GM12878 (cell line): ENCODE measurements around the gene C1RL. TPM values are rescaled to one million over a fixed set of nuclear protein-coding genes. Genes with fewer than 3 reads are reported as not detected.

Source experiments
- ATAC-seq: fragments of 200-7000 bp; cut with Tn5 transposase; 3 replicates; pipeline ENCODE4 v1.9.1; 2020; ENCODE audit warnings: mild to moderate bottlenecking, moderate library complexity
- BruUV-seq: library from RNA; stranded (reverse); fragments of 400-500 nt; replicated peaks from 2 replicates; lab custom pipeline; 2021; lab: Mats Ljungman, UMichigan
- CTCF ChIA-PET: fragments of 300-600 bp; sonication (Branson Sonifier 250); formaldehyde crosslinking; extraction: SDS; loops from one replicate; lab custom pipeline; 2021; ENCODE audit warnings: inconsistent platforms; lab: Yijun Ruan, JAX
- POLR2A ChIA-PET: fragments of 350-600 bp; formaldehyde crosslinking; extraction: SDS; loops from one replicate; lab custom pipeline; 2021; ENCODE audit warnings: inconsistent platforms; lab: Charles Lee
- RAD21 ChIA-PET: fragments of 300-600 bp; sonication (Branson Sonifier 250); formaldehyde crosslinking; loops from one replicate; lab custom pipeline; 2023; ENCODE audit warnings: antibody characterized with exemption; ENCODE audit not compliant: unreplicated experiment; lab: Charles Lee
- SMC1A ChIA-PET: fragments of 300-600 bp; sonication (Branson Sonifier 250); formaldehyde crosslinking; loops from one replicate; lab custom pipeline; 2023; ENCODE audit not compliant: unreplicated experiment, uncharacterized antibody; lab: Charles Lee
- DNase-seq: peaks from one replicate; pipeline ENCODE4 v3.0.0-alpha.2; 2011; ENCODE audit warnings: low read depth, low spot score
- FAIRE-seq: peaks from 3 replicates; lab custom pipeline; 2011; peaks lifted over from hg19 to GRCh38; lab: Jason Lieb, UNC
- H2AFZ ChIP-seq: 2 replicates; pipeline ENCODE4 v1.6.0; 2011; ENCODE audit warnings: low read depth, low read length, control low read depth; ENCODE audit not compliant: control insufficient read depth
- H3K27ac ChIP-seq: 2 replicates; pipeline ENCODE4 v1.5.1; 2011; ENCODE audit warnings: control low read depth; ENCODE audit not compliant: control insufficient read depth, insufficient read depth
- H3K27me3 ChIP-seq, 2 experiments: replicated peaks in 1 of 2; 2 replicates each; pipeline versions ENCODE4 v1.6.0 to v1.6.1; 2011; ENCODE audit warnings: low read length in 1 of 2; ENCODE audit not compliant: control insufficient read depth in 2 of 2, insufficient read depth in 2 of 2
- H3K36me3 ChIP-seq, 2 experiments: 2 replicates each; pipeline ENCODE4 v1.5.1; 2011; ENCODE audit warnings: low read length in 1 of 2; ENCODE audit not compliant: control insufficient read depth in 2 of 2, insufficient read depth in 2 of 2
- H3K4me1 ChIP-seq: 2 replicates; pipeline ENCODE4 v1.6.1; 2011; ENCODE audit warnings: mild to moderate bottlenecking, low read length, moderate library complexity, mixed read lengths; ENCODE audit not compliant: control insufficient read depth, insufficient read depth
- H3K4me2 ChIP-seq: 2 replicates; pipeline ENCODE4 v1.6.0; 2011; ENCODE audit warnings: control low read depth; ENCODE audit not compliant: control insufficient read depth, insufficient read depth
- H3K4me3 ChIP-seq: fragments of 200-600 bp; sonication (generic); 2 replicates; pipeline ENCODE4 v1.5.1; 2016
- H3K79me2 ChIP-seq: 2 replicates; pipeline ENCODE4 v1.6.0; 2011; ENCODE audit warnings: low read length; ENCODE audit not compliant: control insufficient read depth, insufficient read depth
- H3K9ac ChIP-seq: 2 replicates; pipeline ENCODE4 v1.8.0; 2011; ENCODE audit warnings: low read length, control low read depth, mixed read lengths; ENCODE audit not compliant: control insufficient read depth, insufficient read depth
- H3K9me3 ChIP-seq: replicated peaks from 3 replicates; pipeline ENCODE4 v1.5.1; 2011; ENCODE audit warnings: mild to moderate bottlenecking, low read length; ENCODE audit not compliant: control insufficient read depth, insufficient read depth
- H4K20me1 ChIP-seq: 2 replicates; pipeline ENCODE4 v1.6.0; 2011; ENCODE audit not compliant: control insufficient read depth, insufficient read depth
- BACH1 ChIP-seq: fragments of 450-650 bp; IDR thresholded peaks from 2 replicates; pipeline ENCODE4 v1.6.1; 2017; ENCODE audit warnings: mild to moderate bottlenecking, borderline replicate concordance
- CHD2 ChIP-seq: IDR thresholded peaks from 2 replicates; pipeline ENCODE4 v1.6.1; 2011; ENCODE audit warnings: low read depth, low read length, improper control_type of control experiment, borderline replicate concordance
- CREM ChIP-seq: IDR thresholded peaks from 2 replicates; pipeline ENCODE4 v1.6.1; 2014; ENCODE audit warnings: antibody characterized with exemption, low read depth
- EP300 ChIP-seq, 2 experiments: fragments of 150-350 bp in 1 of 2; IDR thresholded peaks; 2 replicates each; pipeline ENCODE4 v1.6.1; 2011 to 2012; ENCODE audit warnings: low read depth in 2 of 2, low read length in 2 of 2, borderline replicate concordance in 1 of 2, improper control_type of control experiment in 1 of 2, inconsistent platforms in 1 of 2; ENCODE audit not compliant: control insufficient read depth in 1 of 2
- FOXK2 ChIP-seq: fragments of 450-650 bp; IDR thresholded peaks from 2 replicates; pipeline ENCODE4 v1.6.1; 2017; ENCODE audit warnings: mild to moderate bottlenecking, moderate library complexity
- FOXM1 ChIP-seq: IDR thresholded peaks from 2 replicates; pipeline ENCODE4 v1.6.1; 2012; ENCODE audit warnings: low read depth, mild to moderate bottlenecking, inconsistent platforms, low read length, moderate library complexity
- HDGF ChIP-seq: fragments of 450-650 bp; IDR thresholded peaks from 2 replicates; pipeline ENCODE4 v1.6.1; 2016; ENCODE audit warnings: antibody characterized with exemption
- LARP7 ChIP-seq: fragments of 450-650 bp; IDR thresholded peaks from 2 replicates; pipeline ENCODE4 v1.6.1; 2017; ENCODE audit warnings: mild to moderate bottlenecking
- MEF2B ChIP-seq: fragments of 450-650 bp; IDR thresholded peaks from 2 replicates; pipeline ENCODE4 v1.6.1; 2018; ENCODE audit warnings: mild to moderate bottlenecking, moderate library complexity; ENCODE audit not compliant: partially characterized antibody, poor library complexity, severe bottlenecking
- MTA3 ChIP-seq: IDR thresholded peaks from 2 replicates; pipeline ENCODE4 v1.6.1; 2012; ENCODE audit warnings: low read length, inconsistent platforms, borderline replicate concordance
- PML ChIP-seq: IDR thresholded peaks from 2 replicates; pipeline ENCODE4 v1.6.1; 2012; ENCODE audit warnings: low read length, inconsistent platforms
- WRNIP1 ChIP-seq: IDR thresholded peaks from 2 replicates; pipeline ENCODE4 v1.6.1; 2011; ENCODE audit warnings: low read depth, low read length, improper control_type of control experiment, borderline replicate concordance
- WGBS: methylation state at CpG from one replicate; pipeline ENCODE4 v1.1.6; 2016; ENCODE audit warnings: low lambda C conversion rate; ENCODE audit not compliant: insufficient replicate concordance, insufficient coverage; ENCODE audit errors: missing lambda C conversion rate; 5-methylcytosine and 5-hydroxymethylcytosine counted together
- in situ Hi-C: fragments of 300-500 bp; cut with MboI; formaldehyde crosslinking; loops from 9 replicates; pipeline ENCODE4 v1.14.3; 2018; ENCODE audit warnings: mixed read lengths
- intact Hi-C: fragments of 100-400 bp; cut with micrococcal nuclease; formaldehyde crosslinking; loops from one replicate; pipeline ENCODE4 v1.14.2; 2022; ENCODE audit not compliant: unreplicated experiment
- polyA plus RNA-seq, 11 experiments: library from polyadenylated mRNA; depleted of rRNA in 4 of 11; unstranded in 6 of 11; stranded (reverse) in 5 of 11; fragments of >200 nt; fragmentation: Nextera tagmentation in 4 of 11; fragmentation: Illumina TruSeq in 1 of 11; extraction: Ambion mirVana in 4 of 11; extraction: Trizol in 1 of 11; gene quantifications; 1 replicate in 1 of 11; 2 replicates in 10 of 11; pipeline versions ENCODE4 v1.2.1 to v1.2.3, GENCODE V29; 2011 to 2016; ENCODE audit warnings: inconsistent platforms in 2 of 11, missing spikeins in 2 of 11, low read depth in 1 of 11
- total RNA-seq, 4 experiments: library from RNA; depleted of rRNA in 3 of 4; stranded (reverse); fragments of >200 nt in 3 of 4; fragmentation: Illumina TruSeq in 1 of 4; extraction: Trizol in 1 of 4; gene quantifications; 2 replicates each; pipeline versions ENCODE4 v1.2.1 to v1.2.3, GENCODE V29; 2013 to 2021
- TF ChIP-seq, protein P1 (sequence below): fragments of 450-650 bp; IDR thresholded peaks from 2 replicates; pipeline ENCODE4 v1.6.1; 2017; ENCODE audit warnings: mild to moderate bottlenecking, low read depth, inconsistent platforms; ENCODE audit not compliant: poor library complexity, severe bottlenecking
- TF ChIP-seq, protein P2 (sequence below): fragments of 450-650 bp; IDR thresholded peaks from 2 replicates; pipeline ENCODE4 v1.6.1; 2016; ENCODE audit warnings: mild to moderate bottlenecking

C1RL gene
- total and polyA plus RNA-seq, 10 of the 15 experiments (the other 5 are each of a cell fraction or from before 2014, with no cell fraction given): 1.3 to 12.8 (median 8.1) TPM

DNA sequence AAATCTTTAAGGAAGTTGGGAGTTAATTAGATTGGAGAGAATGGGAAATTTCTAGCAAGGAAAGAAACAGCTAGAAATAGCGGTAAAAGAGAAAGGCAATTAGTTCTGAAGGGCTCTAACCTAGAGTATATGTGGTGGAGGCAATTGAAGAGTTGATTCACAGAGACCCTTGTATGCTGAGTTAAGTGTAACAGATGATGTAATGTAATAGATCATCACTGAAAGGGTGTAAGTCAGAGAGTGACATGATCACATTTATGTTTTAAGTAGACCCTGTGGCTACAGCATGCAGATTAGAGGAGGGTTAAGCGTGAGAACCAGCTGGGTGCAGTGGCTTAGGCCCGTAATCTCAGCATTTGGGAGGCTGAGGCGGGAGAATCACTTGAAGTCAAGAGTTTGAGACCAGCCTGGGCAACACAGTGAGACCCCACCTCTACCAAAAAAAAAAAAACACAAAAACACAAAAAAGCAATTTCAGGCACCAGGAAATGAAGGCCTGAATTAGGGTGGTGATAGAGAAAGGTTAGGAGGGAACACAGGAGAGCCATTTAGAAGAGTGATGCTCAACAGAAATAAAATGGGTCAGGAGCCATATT is 16.7 kb upstream of the C1RL start:
- POLR2A ChIA-PET: interaction anchor here (0.7 to 0.9 kb wide), 3 partner anchors 13 to 655 kb away, joined by 3 to 4 read pairs (median 3); no protein-coding TSS in a partner anchor
- CTCF ChIA-PET: interaction anchor here (1.5 to 5.1 kb wide), 3 partner anchors 13 to 19 kb away, joined by 3 to 21 read pairs (median 6); no protein-coding TSS in a partner anchor
- 86% methylated on average over 4 of the region's 4 CpGs for WGBS
- in situ Hi-C loops (no loop called here), intact Hi-C loops (no loop called here)
- H3K36me3 ChIP-seq: no peaks in the 10 kb centered on the region; a peak in 1 of 4 replicates
- no peaks in the 10 kb centered on the region for H3K9me3 ChIP-seq
- BruUV-seq: no TSS peak
- TF ChIP-seq FOXK2 (no peak), FOXM1 (no peak), HDGF (no peak), MTA3 (no peak), CREM (no peak), CHD2 (no peak), MEF2B (no peak), LARP7 (no peak), BACH1 (no peak), PML (no peak), WRNIP1 (no peak), EP300 (IDR thresholded peaks at IDR 0.05; ENCODE audit: borderline replicate concordance in 1 of 2, control insufficient read depth in 1 of 2, low read depth in 2 of 2, low read length in 2 of 2) (no peak)
- TF ChIP-seq, protein P1, sequence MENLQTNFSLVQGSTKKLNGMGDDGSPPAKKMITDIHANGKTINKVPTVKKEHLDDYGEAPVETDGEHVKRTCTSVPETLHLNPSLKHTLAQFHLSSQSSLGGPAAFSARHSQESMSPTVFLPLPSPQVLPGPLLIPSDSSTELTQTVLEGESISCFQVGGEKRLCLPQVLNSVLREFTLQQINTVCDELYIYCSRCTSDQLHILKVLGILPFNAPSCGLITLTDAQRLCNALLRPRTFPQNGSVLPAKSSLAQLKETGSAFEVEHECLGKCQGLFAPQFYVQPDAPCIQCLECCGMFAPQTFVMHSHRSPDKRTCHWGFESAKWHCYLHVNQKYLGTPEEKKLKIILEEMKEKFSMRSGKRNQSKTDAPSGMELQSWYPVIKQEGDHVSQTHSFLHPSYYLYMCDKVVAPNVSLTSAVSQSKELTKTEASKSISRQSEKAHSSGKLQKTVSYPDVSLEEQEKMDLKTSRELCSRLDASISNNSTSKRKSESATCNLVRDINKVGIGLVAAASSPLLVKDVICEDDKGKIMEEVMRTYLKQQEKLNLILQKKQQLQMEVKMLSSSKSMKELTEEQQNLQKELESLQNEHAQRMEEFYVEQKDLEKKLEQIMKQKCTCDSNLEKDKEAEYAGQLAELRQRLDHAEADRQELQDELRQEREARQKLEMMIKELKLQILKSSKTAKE: no peak
- TF ChIP-seq, protein P2, sequence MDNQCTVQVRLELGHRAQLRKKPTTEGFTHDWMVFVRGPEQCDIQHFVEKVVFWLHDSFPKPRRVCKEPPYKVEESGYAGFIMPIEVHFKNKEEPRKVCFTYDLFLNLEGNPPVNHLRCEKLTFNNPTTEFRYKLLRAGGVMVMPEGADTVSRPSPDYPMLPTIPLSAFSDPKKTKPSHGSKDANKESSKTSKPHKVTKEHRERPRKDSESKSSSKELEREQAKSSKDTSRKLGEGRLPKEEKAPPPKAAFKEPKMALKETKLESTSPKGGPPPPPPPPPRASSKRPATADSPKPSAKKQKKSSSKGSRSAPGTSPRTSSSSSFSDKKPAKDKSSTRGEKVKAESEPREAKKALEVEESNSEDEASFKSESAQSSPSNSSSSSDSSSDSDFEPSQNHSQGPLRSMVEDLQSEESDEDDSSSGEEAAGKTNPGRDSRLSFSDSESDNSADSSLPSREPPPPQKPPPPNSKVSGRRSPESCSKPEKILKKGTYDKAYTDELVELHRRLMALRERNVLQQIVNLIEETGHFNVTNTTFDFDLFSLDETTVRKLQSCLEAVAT: no peak
- FAIRE-seq (no peak), ATAC-seq (no peak), DNase-seq (no peak)
- no peak overlapping the region for H2AFZ ChIP-seq
- SMC1A ChIA-PET: interaction anchor here (0.7 to 1.2 kb wide), 3 partner anchors 9 to 19 kb away, joined by 3 to 4 read pairs (median 3); no protein-coding TSS in a partner anchor
- H3K9ac ChIP-seq: no peak overlapping the region
- peaks cover 3% of the 10 kb centered on the region for H3K4me1 ChIP-seq
- H3K27ac ChIP-seq: no peak overlapping the region
- H3K27me3 ChIP-seq: no peaks in the 10 kb centered on the region
- no peaks in the 10 kb centered on the region for H4K20me1 ChIP-seq
- H3K4me3 ChIP-seq: no peak overlapping the region
- no peak overlapping the region for H3K4me2 ChIP-seq
- no peaks in the 10 kb centered on the region for H3K79me2 ChIP-seq
- RAD21 ChIA-PET: no interaction called here
